TTC549 (cell line): Measurements from ENCODE around the gene SF3B2.
A peak's percentile ranks its signal among the peaks of the same experiment; 100 is the strongest.
"Not testable (repeated sequence)": the region's sequence is repeated elsewhere in the genome, so short reads cannot be mapped to it uniquely, and the experiment has no call there.

ENCODE experiments used
- FAIRE-seq: peaks from 2 replicates; lab custom pipeline; 2012; peaks lifted over from hg19 to GRCh38; lab: Jason Lieb, UNC

The SF3B2 gene, protein sequence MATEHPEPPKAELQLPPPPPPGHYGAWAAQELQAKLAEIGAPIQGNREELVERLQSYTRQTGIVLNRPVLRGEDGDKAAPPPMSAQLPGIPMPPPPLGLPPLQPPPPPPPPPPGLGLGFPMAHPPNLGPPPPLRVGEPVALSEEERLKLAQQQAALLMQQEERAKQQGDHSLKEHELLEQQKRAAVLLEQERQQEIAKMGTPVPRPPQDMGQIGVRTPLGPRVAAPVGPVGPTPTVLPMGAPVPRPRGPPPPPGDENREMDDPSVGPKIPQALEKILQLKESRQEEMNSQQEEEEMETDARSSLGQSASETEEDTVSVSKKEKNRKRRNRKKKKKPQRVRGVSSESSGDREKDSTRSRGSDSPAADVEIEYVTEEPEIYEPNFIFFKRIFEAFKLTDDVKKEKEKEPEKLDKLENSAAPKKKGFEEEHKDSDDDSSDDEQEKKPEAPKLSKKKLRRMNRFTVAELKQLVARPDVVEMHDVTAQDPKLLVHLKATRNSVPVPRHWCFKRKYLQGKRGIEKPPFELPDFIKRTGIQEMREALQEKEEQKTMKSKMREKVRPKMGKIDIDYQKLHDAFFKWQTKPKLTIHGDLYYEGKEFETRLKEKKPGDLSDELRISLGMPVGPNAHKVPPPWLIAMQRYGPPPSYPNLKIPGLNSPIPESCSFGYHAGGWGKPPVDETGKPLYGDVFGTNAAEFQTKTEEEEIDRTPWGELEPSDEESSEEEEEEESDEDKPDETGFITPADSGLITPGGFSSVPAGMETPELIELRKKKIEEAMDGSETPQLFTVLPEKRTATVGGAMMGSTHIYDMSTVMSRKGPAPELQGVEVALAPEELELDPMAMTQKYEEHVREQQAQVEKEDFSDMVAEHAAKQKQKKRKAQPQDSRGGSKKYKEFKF

DNA sequence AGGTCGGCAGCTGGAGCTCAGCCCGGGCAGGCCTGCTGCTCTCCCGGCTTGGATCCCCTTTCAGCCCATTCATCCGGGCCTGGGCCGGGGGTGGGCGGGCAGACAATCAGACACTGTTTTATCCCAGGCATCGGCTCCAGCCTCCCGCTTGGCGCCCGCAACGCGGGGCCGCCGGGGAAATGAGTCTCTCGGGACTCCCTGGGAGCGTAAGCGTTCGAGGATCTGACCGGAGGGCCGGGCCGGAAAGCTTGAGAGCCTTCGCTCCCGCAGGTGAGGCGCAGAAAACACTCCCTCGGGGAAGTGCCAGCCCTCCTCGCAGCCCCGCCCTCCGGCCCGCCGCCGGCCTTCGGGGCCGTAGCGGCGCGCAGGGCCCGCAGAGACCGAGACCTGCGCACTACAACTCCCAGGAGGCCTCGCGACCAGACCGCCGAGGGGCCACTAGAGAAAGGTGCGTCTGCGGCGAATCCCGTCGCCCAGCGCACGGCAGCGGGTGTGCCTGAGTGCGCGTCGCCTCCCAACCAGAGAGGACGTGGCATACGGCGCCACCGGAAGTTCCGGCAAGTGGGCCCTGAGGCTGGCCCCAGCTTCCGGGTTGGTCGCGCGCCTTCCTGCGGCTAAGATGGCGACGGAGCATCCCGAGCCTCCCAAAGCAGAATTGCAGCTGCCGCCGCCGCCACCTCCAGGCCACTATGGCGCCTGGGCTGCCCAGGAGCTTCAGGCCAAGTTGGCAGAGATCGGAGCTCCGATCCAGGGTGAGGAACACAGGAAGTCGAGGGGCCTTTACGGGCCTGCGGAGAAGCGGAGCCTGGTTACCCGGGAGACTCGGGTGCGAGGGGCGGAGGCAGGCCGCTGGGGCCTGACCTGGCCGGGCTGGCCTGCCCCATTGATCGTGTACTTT lies at the start of gene SF3B2:
Gene SF3B2, plus strand, starts transcription at position 599 of the 898 bp plus-strand sequence. Its CDS starts 21 bp downstream, at position 620.
- peak; percentile 31 for FAIRE-seq

DNA sequence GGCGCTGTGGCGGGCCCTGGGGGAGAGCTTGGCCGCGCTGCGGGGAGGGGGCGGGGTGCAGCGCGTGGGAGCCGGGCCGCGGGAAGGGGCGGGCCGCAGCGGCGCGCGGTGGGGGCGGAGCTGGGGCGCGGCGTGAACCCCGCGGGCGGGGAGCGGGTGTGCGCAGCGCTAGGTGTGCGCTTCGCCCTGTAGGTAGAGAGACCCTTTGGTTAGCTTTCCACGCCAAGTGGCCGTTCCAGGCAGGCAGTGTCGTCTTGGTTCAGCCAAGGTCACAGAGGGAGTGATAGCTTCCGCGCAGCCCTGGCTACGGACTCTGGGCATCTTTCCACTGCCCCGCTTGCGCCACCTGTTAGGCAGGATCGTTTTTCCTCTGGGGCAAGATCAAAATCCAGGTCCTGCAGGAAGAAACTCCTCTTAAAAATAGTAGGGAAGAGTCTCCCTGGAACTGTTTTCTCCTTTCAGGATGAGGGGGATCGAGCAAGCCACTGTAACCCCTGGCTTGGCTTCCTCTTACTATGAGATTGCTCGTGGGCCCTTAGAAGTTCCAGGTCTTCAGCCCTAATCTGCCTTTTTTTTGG lies 49.4 kb upstream of the SF3B2 start:
- no peak for FAIRE-seq

DNA sequence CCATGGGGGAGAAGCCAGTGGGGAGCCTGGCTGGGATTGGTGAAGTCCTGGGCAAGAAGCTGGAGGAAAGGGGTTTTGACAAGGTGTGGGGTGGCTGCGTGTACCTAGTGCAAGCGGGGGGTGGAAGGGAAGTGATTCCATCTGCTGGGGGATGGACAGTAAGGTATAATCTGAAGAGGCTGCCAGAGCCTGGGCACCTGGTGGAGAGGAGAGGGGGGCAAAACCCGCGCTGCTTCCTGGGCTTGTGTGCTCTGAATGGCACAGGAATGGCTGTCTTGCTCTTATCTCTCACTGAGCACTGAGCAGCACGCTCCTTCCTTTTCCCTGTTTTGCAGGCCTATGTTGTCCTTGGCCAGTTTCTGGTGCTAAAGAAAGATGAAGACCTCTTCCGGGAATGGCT lies 48.9 kb upstream of the SF3B2 start:
- no peak for FAIRE-seq

DNA sequence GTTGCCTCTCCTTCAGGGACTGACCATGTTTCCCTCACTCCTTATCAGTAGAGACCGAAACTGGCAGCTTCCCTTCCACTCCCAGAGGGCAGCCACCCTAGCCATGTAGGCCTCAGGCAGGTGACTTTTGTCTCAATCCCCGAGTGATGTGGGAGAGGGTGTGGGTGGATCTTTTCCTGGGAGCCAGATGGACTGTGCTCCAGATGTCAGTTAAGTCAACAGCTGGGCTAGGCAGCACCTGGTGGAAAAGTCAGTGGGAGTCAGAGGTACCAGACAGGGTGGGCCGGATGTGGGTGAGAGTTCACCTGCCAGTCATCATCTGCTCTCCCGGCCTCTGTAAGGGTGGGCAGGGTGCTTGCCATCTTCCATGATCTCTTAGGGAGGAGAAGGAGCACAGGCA lies 48.0 kb upstream of the SF3B2 start:
- FAIRE-seq: no peak

DNA sequence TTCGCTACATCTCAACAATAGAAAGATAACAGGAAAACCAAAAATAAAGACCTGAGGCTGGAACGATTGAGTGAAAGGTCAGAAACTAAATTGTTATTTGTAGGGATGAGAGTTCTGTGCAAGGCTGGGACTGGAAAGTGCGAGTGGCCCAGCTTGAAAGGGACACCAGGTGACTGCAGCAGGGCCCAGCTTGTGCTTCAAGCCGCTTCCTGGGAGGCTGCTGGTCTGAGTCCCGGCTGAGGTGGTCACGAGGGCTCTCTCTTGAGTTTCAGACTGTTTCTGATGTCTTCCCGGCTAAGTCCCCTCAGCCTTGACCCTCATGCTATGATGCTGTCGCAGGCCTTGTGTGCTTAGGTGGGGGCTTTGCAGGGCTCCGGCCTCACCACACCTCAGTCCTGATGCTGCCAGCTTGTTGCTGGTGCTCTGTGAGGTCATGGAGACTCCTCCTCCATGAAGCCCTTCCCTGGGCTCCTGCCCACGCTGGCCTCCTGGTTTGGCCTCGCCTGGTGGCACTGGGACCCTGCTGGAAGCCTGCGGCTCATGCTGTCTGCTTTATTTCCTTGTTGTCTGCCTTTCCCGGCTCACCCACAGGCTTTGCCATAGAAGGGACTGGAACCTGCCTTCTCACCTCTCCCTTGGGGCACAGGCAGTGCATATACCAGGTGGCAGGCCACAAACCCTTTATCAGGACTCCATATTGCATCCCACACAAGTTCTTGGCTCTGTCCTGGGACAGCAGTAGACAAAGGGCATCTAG lies 45.9 kb upstream of the SF3B2 start:
- no peak for FAIRE-seq

DNA sequence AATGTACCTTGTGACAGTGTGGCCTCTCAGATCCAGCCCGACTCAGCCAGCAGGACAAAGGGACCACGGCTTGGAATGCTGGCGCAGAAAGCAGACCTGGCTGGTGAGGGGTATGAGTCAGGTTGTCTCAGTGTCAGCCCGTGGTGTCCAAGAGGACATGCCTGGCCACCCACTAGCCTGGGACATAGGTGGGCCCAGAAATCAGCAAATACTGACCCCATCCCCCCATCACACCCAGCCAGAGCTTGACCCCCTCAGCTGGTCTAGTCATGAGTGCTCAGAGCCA lies 45.3 kb upstream of the SF3B2 start:
- FAIRE-seq: no peak

DNA sequence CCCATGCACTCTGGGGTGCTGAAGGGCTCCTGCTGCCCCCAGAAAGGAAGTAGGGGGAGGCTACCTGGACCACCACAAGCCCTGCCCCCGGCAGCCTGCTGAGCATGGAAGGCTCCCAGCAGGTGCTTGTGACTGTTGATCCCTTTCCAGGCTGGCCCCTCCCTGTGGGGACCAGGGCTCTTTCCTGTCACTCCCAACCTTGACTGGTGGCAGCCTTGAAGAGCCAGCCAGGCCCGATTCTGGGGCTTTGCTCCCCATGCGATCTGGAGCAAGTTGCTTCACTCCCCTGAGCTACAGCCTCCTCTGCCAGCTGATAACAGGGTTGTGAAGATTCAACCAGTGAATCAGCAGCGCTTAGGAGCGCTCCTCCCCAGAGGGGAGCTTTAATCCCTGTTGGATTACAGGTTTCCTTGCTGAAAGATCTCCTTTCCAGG lies 44.9 kb upstream of the SF3B2 start:
- FAIRE-seq: no peak

DNA sequence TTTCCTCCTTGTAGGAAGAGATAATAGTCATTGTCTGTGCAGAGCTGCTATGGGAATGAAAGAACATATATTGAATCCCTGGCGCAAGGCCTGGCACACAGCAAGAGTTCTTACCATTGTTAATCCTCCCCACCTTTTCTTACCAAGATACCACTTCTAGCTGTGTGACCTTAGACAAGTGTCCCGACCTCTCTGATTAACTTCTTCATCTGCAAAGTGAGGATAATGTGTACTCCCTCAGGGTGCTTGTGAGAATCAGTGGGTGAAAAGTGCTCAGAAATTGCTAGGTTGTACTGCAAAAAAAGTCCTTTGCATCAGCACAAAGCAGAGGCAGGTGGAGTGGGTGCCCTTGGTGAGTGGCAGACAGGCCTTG lies 44.1 kb upstream of the SF3B2 start:
- no peak for FAIRE-seq

DNA sequence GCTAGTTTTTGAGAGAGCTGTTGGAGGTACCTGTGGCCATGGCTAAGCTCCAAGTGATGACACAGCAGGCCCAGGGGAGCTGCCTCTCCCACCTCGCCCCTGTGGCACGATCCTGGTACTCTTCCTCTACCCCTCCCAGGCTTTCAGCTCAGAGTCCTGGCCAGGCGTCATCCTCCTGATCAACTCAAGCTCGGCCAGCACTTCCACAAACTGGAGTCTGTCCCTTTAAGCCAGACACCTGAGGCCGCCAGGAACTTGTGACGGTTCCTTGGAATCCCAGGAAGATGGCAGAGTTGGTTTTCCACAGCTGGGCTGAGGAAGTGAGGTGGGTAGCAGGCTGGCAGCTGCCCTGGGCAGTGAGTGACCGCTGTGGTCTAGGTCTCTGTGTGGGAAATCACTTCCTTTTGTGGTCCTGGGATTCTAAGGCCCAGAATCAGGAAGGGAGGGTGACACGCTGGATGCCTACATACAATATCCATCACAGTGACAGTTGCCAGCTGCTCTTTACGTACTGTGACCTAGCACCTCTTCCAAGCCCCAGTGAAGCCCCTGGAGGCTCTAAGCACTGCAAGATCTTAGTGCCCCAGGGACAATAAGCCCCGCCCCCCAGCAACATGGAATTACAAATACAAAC lies 43.6 kb upstream of the SF3B2 start:
- FAIRE-seq: no peak

DNA sequence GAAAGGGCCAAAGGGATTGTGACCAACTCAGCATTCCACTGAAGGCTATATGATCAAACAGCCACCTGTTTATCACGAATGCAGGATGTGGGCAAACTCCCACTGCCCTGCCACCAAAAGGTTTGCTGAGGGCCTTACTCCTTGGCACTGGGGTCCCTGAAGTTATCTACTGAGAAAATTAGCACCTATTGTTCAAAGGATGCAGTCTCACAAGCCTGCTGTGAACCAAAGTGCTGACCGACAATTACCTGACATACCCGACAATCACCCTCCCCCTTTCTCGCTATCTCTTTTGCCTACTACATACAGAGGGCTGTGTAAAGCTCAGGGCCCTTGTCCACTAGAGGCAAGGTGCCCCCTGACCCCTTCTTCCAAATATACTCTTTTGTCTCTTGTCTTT lies 42.1 kb upstream of the SF3B2 start:
- FAIRE-seq: not testable (repeated sequence)

DNA sequence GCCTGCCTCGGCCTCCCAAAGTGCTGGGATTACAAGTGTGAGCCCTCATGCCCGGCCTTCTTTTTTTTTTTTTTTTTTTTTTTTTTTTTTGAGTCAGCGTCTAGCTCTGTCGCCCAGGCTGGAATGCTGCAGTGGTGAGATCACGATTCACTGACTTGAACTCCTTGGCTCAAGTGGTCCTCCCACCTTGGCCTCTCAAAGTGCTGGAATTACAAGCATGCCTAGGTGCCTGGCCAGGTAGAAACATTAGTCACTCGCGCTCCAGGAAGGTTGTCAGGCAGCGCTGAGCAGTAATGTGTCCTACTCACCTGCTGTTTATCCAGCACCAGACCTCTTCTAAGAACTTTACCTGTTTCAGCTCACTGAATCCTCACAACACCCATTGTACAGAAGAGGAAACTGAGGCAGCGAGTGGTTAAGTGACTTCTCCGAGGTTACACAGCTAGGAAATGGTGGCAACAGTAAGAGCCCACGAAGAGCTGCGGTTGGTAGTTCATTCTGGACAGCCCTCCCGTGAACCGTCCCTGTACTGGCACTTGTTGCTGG lies 40.9 kb upstream of the SF3B2 start:
- no peak for FAIRE-seq

DNA sequence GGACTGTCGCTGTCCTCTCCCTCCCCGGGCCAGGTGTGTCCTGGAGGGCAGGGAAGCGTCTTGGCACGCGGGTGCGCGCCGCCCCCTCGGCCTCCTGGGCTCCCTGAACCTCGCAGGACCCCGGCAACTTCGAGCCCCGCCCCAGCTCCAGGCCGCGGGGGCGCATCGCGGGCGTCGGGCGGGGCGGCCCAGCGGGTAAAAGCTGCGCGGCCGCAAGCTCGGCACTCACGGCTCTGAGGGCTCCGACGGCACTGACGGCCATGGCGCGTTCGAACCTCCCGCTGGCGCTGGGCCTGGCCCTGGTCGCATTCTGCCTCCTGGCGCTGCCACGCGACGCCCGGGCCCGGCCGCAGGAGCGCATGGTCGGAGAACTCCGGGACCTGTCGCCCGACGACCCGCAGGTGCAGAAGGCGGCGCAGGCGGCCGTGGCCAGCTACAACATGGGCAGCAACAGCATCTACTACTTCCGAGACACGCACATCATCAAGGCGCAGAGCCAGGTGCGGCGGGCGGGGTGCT lies 40.3 kb upstream of the SF3B2 start, which contains the start of gene CST6:
Gene CST6, plus strand, starts transcription at position 224 of the 519 bp plus-strand sequence. Its CDS starts 37 bp downstream, at position 261.
- FAIRE-seq: no peak

DNA sequence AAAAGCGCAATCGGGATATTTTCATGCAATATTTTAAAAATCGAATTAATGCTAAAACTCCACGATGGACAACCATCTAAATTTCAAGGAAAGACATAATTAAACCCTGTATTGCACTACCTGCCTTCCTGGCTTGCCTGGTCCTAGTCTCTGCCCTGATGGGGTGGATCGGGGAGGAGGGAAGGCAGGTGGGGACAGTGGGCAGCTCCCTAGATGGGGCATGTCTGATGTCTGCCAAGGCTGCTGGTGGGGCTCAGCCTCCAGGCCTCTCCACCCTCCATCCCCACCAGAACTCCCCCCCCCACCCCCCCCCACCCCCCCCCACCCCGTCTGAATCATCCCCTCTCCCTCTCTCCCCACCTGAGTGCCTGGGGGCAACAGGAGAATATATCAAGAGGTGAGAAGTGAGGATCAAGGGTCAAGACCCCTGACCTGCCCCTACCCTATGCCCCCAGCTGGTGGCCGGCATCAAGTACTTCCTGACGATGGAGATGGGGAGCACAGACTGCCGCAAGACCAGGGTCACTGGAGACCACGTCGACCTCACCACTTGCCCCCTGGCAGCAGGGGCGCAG lies 39.7 kb upstream of the SF3B2 start:
- no peak for FAIRE-seq

DNA sequence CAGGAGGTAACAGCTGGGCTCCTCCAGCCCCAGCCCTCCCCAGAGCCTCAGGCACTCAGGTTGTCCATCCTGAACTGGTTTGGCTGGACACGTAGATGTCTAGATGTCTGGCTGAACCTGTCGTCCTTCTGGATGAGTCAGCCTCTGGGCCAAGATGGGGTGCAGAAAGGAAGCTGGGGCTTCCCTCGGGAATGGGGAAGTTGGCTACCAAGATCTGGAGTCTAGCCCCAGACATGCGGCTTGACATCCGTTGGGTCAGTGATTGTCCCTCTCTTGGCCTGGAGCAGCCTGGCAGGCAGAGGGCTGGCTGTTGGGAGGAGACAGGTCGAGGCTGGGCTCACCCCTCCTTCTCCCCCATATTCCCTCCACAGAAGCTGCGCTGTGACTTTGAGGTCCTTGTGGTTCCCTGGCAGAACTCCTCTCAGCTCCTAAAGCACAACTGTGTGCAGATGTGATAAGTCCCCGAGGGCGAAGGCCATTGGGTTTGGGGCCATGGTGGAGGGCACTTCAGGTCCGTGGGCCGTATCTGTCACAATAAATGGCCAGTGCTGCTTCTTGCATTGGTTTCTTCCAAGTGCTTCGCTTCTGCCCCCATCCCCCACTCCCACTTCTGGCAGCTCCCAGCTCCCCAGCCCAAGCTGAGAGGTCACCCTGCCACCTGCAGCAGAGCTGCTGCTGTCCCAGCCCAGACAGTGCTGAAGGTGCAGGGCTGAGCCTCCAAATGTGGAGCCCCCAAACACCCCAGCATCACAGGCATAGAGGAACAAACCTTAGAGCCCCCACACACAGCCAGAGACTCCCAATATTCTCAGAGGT lies 39.0 kb upstream of the SF3B2 start:
- FAIRE-seq: no peak

DNA sequence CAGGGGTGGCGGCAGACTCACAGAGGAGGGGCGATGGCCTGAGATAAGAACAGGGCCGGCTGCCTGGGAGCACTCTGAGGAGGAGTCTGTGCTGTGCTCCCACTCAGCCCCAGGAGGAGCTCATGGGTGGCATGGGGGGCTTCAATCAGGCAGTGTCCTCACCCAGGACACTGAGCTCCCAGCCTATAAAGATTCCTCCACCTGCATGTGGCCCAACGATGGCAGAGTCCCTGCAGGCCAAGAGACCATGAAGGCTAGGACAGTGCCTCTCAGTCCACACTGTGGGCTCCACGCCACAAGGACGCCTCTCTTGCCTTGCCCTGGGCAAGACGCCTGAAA lies 38.4 kb upstream of the SF3B2 start:
- FAIRE-seq: no peak

DNA sequence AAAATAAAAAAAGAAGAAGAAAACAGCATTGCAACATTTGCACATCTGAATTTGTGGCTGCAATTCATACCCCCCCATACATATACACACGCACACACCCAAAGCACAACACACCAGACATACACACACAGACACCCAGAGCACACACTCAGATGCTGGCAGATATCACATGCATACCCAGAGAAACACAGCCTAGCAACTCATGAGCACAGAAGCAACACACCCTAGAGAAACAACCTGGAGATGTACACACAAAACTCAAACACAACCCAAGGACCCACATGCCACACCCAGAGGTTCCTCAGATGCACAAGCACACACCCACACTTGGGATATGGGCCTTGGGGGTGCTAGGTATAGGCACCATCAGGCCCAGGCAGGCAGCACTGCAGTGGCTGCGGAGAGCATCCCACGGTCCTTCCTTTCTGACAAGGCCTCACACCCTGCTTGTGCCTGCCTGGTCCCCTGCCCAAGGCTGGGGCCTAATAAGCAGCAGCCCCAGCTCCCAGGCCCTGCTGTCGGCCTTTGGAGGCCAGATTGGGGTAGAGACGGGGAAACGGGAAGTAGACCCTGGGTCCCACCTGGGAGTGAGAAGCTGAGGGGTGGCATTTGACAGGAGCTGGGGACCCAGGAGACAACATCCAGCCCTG lies 37.2 kb upstream of the SF3B2 start:
- FAIRE-seq: no peak

DNA sequence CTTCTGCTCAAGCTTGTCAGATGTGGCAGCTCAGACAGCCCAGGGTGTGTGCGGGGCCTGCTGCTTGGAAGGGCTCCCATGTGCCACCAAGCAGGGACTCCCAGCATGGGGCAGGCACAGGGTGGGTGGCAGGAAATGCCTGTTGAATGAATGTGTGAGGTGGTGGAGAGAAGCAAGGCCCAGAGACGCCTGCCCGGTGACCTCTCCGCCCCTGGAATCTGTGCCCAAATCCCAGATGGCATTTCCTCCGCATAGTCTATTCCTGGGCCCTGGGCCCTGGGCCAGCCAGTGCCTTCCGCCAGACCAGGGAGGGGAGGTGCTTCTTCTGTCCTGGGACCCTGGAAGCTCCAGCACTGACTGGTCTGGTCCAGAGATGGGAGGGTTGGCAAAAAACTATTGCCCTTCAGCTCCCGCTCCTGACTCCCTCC lies 36.7 kb upstream of the SF3B2 start:
- FAIRE-seq: no peak

DNA sequence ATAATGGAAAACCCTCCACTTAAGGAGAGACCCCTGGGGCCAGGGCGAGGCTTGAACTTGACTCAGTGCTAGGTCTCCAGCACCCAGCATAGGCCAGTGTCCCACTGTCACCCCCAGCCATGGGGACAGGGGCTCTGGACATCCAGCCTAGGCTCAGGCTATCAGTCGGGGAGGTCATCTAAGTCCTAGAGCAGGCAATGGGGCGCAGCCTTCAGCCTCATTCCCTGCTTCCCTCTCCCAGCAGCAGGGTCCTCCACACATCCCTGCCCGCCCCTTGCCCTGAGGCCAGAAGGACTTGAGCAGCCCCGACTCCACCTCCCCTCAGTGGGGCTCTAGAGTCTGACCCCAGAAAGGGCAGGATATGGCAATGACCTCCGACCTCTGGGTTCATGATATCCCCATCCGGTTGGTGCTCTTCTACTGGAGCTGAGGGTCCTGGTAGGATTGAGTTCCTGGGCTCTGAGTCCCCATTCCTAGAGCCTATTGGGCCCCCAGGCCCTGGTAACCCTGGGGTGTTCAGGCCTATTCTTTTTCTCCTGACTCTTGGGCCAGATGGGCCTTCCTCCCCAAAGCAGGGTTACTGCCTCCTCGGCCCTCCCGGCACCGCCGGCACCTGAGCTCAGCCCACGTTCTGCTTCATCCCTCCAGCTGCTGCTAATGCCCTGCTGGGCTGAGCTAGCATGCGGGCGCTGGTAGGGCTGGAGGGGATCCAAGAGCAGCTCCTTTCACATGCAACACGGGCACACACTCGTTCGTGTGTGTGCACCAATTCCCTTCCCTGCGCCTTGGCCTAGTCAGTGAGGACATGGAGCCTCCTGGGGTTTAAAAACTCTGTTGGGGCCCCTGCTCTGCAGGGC lies 36.0 kb upstream of the SF3B2 start:
- no peak for FAIRE-seq
